Trophoblast cell (in vitro differentiated cells and primary cell): Measurements from ENCODE around the gene OSTF1.

Experiments used
- DNase-seq, 2 donors: peaks; one replicate each; pipeline ENCODE4 v3.0.0-alpha.2; 2016
- H2AFZ ChIP-seq: 2 replicates; pipeline ENCODE4 v1.6.1; 2013; ENCODE audit warnings: low read length, moderate library complexity, mild to moderate bottlenecking; ENCODE audit not compliant: insufficient read depth, poor library complexity
- H2AK5ac ChIP-seq: 2 replicates; pipeline ENCODE4 v1.6.1; 2013; ENCODE audit warnings: mild to moderate bottlenecking, low read length
- H2BK120ac ChIP-seq: 2 replicates; pipeline ENCODE4 v1.6.1; 2013; ENCODE audit warnings: low read length, mild to moderate bottlenecking, moderate library complexity; ENCODE audit not compliant: insufficient read depth, poor library complexity
- H2BK12ac ChIP-seq: 2 replicates; pipeline ENCODE4 v1.6.1; 2013; ENCODE audit warnings: mild to moderate bottlenecking, low read length, moderate library complexity
- H2BK5ac ChIP-seq: 2 replicates; pipeline ENCODE4 v1.6.1; 2013; ENCODE audit warnings: low read length, low read depth, moderate library complexity, mild to moderate bottlenecking; ENCODE audit not compliant: poor library complexity
- H3K14ac ChIP-seq: 2 replicates; pipeline ENCODE4 v1.6.1; 2013; ENCODE audit warnings: mild to moderate bottlenecking, low read length
- H3K18ac ChIP-seq: 2 replicates; pipeline ENCODE4 v1.6.1; 2013; ENCODE audit warnings: mild to moderate bottlenecking, low read length
- H3K23ac ChIP-seq: 2 replicates; pipeline ENCODE4 v1.6.1; 2013; ENCODE audit warnings: low read length
- H3K27ac ChIP-seq: 2 replicates; pipeline ENCODE4 v1.5.1; 2013; ENCODE audit warnings: low read depth, mild to moderate bottlenecking, inconsistent platforms, low read length, moderate library complexity
- H3K27me3 ChIP-seq: 2 replicates; pipeline ENCODE4 v1.6.1; 2013; ENCODE audit warnings: inconsistent platforms, mild to moderate bottlenecking, low read length, moderate library complexity; ENCODE audit not compliant: insufficient read depth
- H3K36me3 ChIP-seq, 2 experiments: 1 replicate in 1 of 2; 2 replicates in 1 of 2; pipeline ENCODE4 v1.6.1; 2013; ENCODE audit warnings: low read length in 2 of 2, mild to moderate bottlenecking in 2 of 2, moderate library complexity in 1 of 2; ENCODE audit not compliant: insufficient read depth in 2 of 2, control insufficient read depth in 1 of 2
- H3K4ac ChIP-seq: 2 replicates; pipeline ENCODE4 v1.6.1; 2013; ENCODE audit warnings: low read depth, mild to moderate bottlenecking, low read length, moderate library complexity
- H3K4me1 ChIP-seq, 2 experiments: 1 replicate in 1 of 2; 2 replicates in 1 of 2; pipeline ENCODE4 v1.6.1; 2013; ENCODE audit warnings: low read length in 2 of 2, mild to moderate bottlenecking in 2 of 2, moderate library complexity in 1 of 2; ENCODE audit not compliant: insufficient read depth in 2 of 2, control insufficient read depth in 1 of 2
- H3K4me2 ChIP-seq: 2 replicates; pipeline ENCODE4 v1.6.1; 2013; ENCODE audit warnings: inconsistent platforms, mild to moderate bottlenecking, low read length, moderate library complexity
- H3K4me3 ChIP-seq: 2 replicates; pipeline ENCODE4 v1.5.1; 2013; ENCODE audit warnings: mild to moderate bottlenecking, low read depth, low read length, inconsistent platforms
- H3K79me1 ChIP-seq: one replicate; pipeline ENCODE4 v1.6.1; 2013; ENCODE audit warnings: low read length
- H3K79me2 ChIP-seq: 2 replicates; pipeline ENCODE4 v1.6.1; 2013; ENCODE audit warnings: low read length, mild to moderate bottlenecking; ENCODE audit not compliant: control insufficient read depth, insufficient read depth, poor library complexity
- H3K9ac ChIP-seq: 2 replicates; pipeline ENCODE4 v1.6.1; 2013; ENCODE audit warnings: mild to moderate bottlenecking, low read length
- H3K9me3 ChIP-seq: 2 replicates; pipeline ENCODE4 v1.6.1; 2013; ENCODE audit warnings: low read depth, mild to moderate bottlenecking, control low read depth, inconsistent platforms, low read length; ENCODE audit not compliant: insufficient read depth
- H4K12ac ChIP-seq: 2 replicates; pipeline ENCODE4 v1.6.1; 2013; ENCODE audit warnings: low read depth, mild to moderate bottlenecking, low read length, moderate library complexity
- H4K8ac ChIP-seq: 2 replicates; pipeline ENCODE4 v1.6.1; 2013; ENCODE audit warnings: low read depth, mild to moderate bottlenecking, low read length, moderate library complexity
- H4K91ac ChIP-seq: one replicate; pipeline ENCODE4 v1.6.1; 2013; ENCODE audit warnings: low read depth, mild to moderate bottlenecking, low read length, moderate library complexity
- WGBS: extraction: QIAGEN DNeasy Blood & Tissue Kit; methylation state at CpG from one replicate; pipeline ENCODE4 v1.1.7; 2013; ENCODE audit warnings: missing lambda C conversion rate; ENCODE audit not compliant: insufficient read length, insufficient coverage; ENCODE audit errors: extremely low coverage; 5-methylcytosine and 5-hydroxymethylcytosine counted together

OSTF1 gene

DNA sequence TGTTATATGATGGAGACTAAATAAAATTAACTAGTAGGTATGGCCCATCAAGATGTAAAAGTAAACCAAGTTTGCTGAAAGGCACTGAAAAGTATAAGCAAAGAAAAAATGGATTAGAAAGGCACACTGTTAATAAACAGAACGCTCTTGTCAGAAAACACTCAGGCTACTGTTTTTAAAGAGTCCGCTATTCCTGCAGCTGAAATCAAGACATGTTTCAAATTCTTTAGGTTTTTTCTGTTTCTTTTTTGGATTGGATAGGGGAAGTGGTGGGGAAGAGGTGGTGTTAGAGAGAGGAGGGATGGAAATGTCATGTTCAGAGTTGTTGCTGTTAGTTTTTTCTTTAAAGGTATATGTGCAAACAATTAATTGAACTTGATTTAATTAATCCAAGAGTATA is 17.5 kb downstream of the OSTF1 start:
- no CpG with 5 or more reads among the region's 2 CpGs for WGBS
- Histone ChIP-seq H3K4me2 (no peak overlapping the region), H3K79me2 (peaks cover 7% of the 10 kb centered on the region), H3K9ac (no peak overlapping the region), H3K36me3 (peaks cover 0 to 2% of the 10 kb centered on the region in 2 experiments), H3K79me1 (no peaks in the 10 kb centered on the region), H3K23ac (no peak overlapping the region), H3K18ac (no peak overlapping the region), H2BK120ac (no peak overlapping the region), H2BK12ac (no peak overlapping the region), H3K4me3 (no peak overlapping the region), H4K8ac (no peak overlapping the region), H3K4ac (no peak overlapping the region), H3K14ac (no peak overlapping the region), H4K12ac (no peak overlapping the region), H4K91ac (no peak overlapping the region), H3K27me3 (no peaks in the 10 kb centered on the region), H2BK5ac (no peak overlapping the region), H2AFZ (no peak overlapping the region), H2AK5ac (no peak overlapping the region), H3K9me3 (no peaks in the 10 kb centered on the region), H3K4me1 (peaks cover 0 to 7% of the 10 kb centered on the region in 2 experiments), H3K27ac (no peak overlapping the region)
- peak in 1 of 2 donors; percentile 42 for DNase-seq

DNA sequence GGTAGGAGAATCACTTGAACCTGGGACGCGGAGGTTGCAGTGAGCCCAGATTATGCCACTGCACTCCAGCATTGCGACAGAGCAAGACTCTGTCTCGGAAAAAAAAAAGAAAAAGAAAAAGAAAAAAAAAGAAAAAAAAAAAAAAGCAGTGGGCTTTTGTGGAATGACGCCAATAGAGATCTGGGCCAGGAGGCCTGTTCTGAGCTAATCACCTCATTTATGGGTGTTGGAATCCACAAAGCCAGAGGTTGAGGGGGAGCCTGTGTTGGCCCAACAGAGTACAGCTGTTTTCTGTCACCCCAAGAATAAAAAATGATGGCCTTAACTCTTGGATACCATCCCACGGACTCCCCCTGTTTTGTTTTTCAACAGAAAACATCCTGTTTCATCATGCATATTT is 18.5 kb downstream of the OSTF1 start:
- Histone ChIP-seq H2BK120ac (no peak overlapping the region), H3K4ac (no peak overlapping the region), H3K4me3 (no peak overlapping the region), H3K14ac (no peak overlapping the region), H3K18ac (no peak overlapping the region), H3K23ac (no peak overlapping the region), H3K27ac (no peak overlapping the region), H2AK5ac (no peak overlapping the region), H2BK12ac (no peak overlapping the region), H3K36me3 (peaks cover 0 to 2% of the 10 kb centered on the region in 2 experiments), H3K4me2 (no peak overlapping the region), H2BK5ac (no peak overlapping the region), H3K79me1 (no peaks in the 10 kb centered on the region), H3K9ac (no peak overlapping the region), H4K91ac (no peak overlapping the region), H3K79me2 (peaks cover 6% of the 10 kb centered on the region), H4K12ac (no peak overlapping the region), H3K27me3 (no peaks in the 10 kb centered on the region), H3K9me3 (no peaks in the 10 kb centered on the region), H2AFZ (no peak overlapping the region), H3K4me1 (peaks cover 0 to 4% of the 10 kb centered on the region in 2 experiments), H4K8ac (no peak overlapping the region)
- DNase-seq: no peak
- WGBS: no CpG with 5 or more reads among the region's 6 CpGs

DNA sequence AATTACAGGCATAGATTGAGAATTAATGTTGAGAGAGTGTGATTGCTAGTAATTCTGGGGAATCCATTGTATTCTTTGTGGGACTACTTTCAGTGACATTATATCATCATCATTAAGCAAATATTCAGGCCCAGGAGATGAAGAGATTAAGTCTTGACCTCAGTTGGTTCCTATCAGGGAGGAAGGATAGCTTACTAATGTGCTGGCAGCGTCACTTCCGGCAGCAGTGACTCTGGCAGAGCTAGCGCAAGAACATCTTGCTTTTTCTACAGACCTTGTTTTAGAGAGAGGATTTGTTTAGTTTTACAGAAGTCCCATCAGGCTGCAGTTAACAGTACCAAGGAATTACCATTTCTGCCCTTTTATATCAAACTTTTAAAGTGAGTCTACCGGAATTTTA is 20.3 kb downstream of the OSTF1 start:
- Histone ChIP-seq H4K8ac (no peak overlapping the region), H2AK5ac (no peak overlapping the region), H2BK12ac (no peak overlapping the region), H3K4me1 (peaks cover 0 to 2% of the 10 kb centered on the region in 2 experiments), H4K12ac (no peak overlapping the region), H3K79me1 (no peaks in the 10 kb centered on the region), H3K79me2 (peaks cover under 1% of the 10 kb centered on the region), H3K18ac (no peak overlapping the region), H2BK5ac (no peak overlapping the region), H2AFZ (no peak overlapping the region), H4K91ac (no peak overlapping the region), H3K27me3 (no peaks in the 10 kb centered on the region), H3K9ac (no peak overlapping the region), H3K23ac (no peak overlapping the region), H3K4ac (no peak overlapping the region), H3K36me3 (no peaks in the 10 kb centered on the region), H3K4me3 (no peak overlapping the region), H3K27ac (no peak overlapping the region), H3K14ac (no peak overlapping the region), H2BK120ac (no peak overlapping the region), H3K4me2 (no peak overlapping the region), H3K9me3 (no peaks in the 10 kb centered on the region)
- DNase-seq: peak; percentile 50 to 63
- WGBS: 100% methylated on average over 1 of the region's 4 CpGs

DNA sequence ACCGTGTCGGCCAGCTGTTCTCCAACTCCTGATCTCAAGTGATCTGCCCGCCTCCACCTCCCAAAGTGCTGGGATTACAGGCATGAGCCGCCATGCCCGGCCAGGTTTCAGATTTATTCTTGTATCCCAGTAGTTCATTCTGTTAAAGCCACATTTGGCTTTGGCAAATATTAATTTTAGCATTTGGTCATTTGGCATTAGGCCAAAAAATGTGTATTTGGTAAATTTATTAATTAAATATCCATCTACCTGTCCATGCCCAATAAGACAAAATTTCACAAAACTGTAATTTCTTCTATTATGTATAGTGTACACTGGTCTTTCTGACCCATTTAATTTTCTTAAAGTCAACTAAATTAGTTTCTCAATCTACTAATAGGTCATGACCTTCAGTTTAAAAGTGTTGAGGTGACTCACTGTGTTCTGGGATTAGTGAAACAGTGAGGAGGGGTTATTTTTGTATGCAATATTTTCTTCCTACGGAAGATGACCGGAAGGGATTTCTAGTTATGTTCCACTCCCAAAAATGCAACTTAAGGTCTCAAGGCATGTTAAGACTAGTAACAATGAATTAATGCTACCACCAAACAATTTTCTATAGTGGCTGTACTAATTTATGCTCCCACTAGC is 21.0 kb downstream of the OSTF1 start:
- Histone ChIP-seq H2BK12ac (no peak overlapping the region), H3K14ac (no peak overlapping the region), H3K4me3 (no peak overlapping the region), H3K4me1 (peaks cover 0 to 2% of the 10 kb centered on the region in 2 experiments), H3K27ac (no peak overlapping the region), H3K27me3 (no peaks in the 10 kb centered on the region), H3K9me3 (no peaks in the 10 kb centered on the region), H4K12ac (no peak overlapping the region), H4K91ac (no peak overlapping the region), H3K36me3 (no peaks in the 10 kb centered on the region), H4K8ac (no peak overlapping the region), H3K79me1 (no peaks in the 10 kb centered on the region), H3K23ac (no peak overlapping the region), H2AK5ac (no peak overlapping the region), H2BK120ac (no peak overlapping the region), H3K4me2 (no peak overlapping the region), H3K79me2 (no peaks in the 10 kb centered on the region), H3K4ac (no peak overlapping the region), H3K18ac (no peak overlapping the region), H3K9ac (no peak overlapping the region), H2BK5ac (no peak overlapping the region), H2AFZ (no peak overlapping the region)
- no peak for DNase-seq
- no CpG with 5 or more reads among the region's 7 CpGs for WGBS
